ENCODE results near the gene VPS35L. TPM values are rescaled to one million over a fixed set of nuclear protein-coding genes. Genes with fewer than 3 reads are reported as not detected.

The VPS35L gene
- total and polyA plus RNA-seq, 2 of the 13 experiments (the other 11 are each of a cell fraction or from before 2014, with no cell fraction given) = 1.4 to 1.6 TPM

- no peak for TF ChIP-seq CREB3 (CRISPR knock-in tag; IDR thresholded peaks at IDR 0.05)
- peak; percentile 45 for TF ChIP-seq HDAC2 (CRISPR knock-in tag; IDR thresholded peaks at IDR 0.05)
- peak; percentile 73; the same call in 1 of the 2 replicates for TF ChIP-seq ZNF772 (CRISPR knock-in tag; IDR thresholded peaks at IDR 0.05)
- no peak for TF ChIP-seq THYN1 (CRISPR knock-in tag; IDR thresholded peaks at IDR 0.05; ENCODE audit: borderline replicate concordance, low read depth)
- peak; percentile 96 for TF ChIP-seq TFDP2 (CRISPR knock-in tag; IDR thresholded peaks at IDR 0.05)
- peak; percentile 23; the same call in 1 of the 2 replicates for TF ChIP-seq CEBPB (IDR thresholded peaks at IDR 0.05; ENCODE audit: borderline replicate concordance, low read depth, low read length)
- peak; percentile 53; the same call in 1 of the 2 replicates for TF ChIP-seq IRF1 (CRISPR knock-in tag; IDR thresholded peaks at IDR 0.05; ENCODE audit: low read depth)
- TF ChIP-seq DR1 (CRISPR knock-in tag; IDR thresholded peaks at IDR 0.05) = peak; percentile 61
- TF ChIP-seq ATF3 (CRISPR knock-in tag; IDR thresholded peaks at IDR 0.05) = no peak
- no peak for TF ChIP-seq ATAD3A (CRISPR knock-in tag; IDR thresholded peaks at IDR 0.05)
- no peak; the same call in 1 of the 2 replicates for TF ChIP-seq ZFP90 (CRISPR knock-in tag; IDR thresholded peaks at IDR 0.05; ENCODE audit: borderline replicate concordance)
- TF ChIP-seq DNMT1 (CRISPR knock-in tag; IDR thresholded peaks at IDR 0.05) = peak; percentile 2; the same call in 1 of the 2 replicates
- peak; percentile 85 for TF ChIP-seq TARDBP (CRISPR knock-in tag; IDR thresholded peaks at IDR 0.05)
- TF ChIP-seq ZNF362 (CRISPR knock-in tag; IDR thresholded peaks at IDR 0.05; ENCODE audit: borderline replicate concordance) = peak; percentile 34; the same call in 1 of the 2 replicates
- 0 out of 2 replicates have a peak, but pooled peaks have one; percentile 45 for TF ChIP-seq DPF2 (CRISPR knock-in tag; IDR thresholded peaks at IDR 0.05; ENCODE audit: borderline replicate concordance, low read depth)
- TF ChIP-seq IRF9 (CRISPR knock-in tag; IDR thresholded peaks at IDR 0.05; ENCODE audit: borderline replicate concordance) = no peak; the same call in 1 of the 2 replicates
- no peak for TF ChIP-seq ZNF3 (CRISPR knock-in tag; IDR thresholded peaks at IDR 0.05)
- TF ChIP-seq GABPB1 (CRISPR knock-in tag; IDR thresholded peaks at IDR 0.05) = peak; percentile 97
- peak; percentile 42; the same call in 1 of the 2 replicates for TF ChIP-seq ZNF317 (CRISPR knock-in tag; IDR thresholded peaks at IDR 0.05)
- TF ChIP-seq FOSL2 (CRISPR knock-in tag; IDR thresholded peaks at IDR 0.05) = peak; percentile 29
These were observed 31.7 kb upstream of the VPS35L start, which contains the start of gene CCP110 (continued) for GRCh38 chr16:19523559-19524355.

Measured in HepG2 (cell line).